CD14-positive monocyte (primary cell): ENCODE data around the gene CACNB2. TPM values are rescaled to one million over a fixed set of nuclear protein-coding genes. Genes with fewer than 3 reads are reported as not detected.

ENCODE experiments used
- DNase-seq, 3 donors: peaks; one replicate each; pipeline ENCODE4 v3.0.0-alpha.2; 2011 to 2022
- H2AFZ ChIP-seq: 2 replicates; pipeline ENCODE4 v1.6.0; 2012; ENCODE audit warnings: mild to moderate bottlenecking, low read depth, low read length, inconsistent platforms; ENCODE audit not compliant: insufficient read depth, poor library complexity, severe bottlenecking
- H3K27ac ChIP-seq, 2 donors: 1 replicate in 1 of 2; 2 replicates in 1 of 2; pipeline ENCODE4 v1.5.1; 2012 to 2013; ENCODE audit warnings: low read length in 2 of 2, control low read depth in 1 of 2, inconsistent platforms in 1 of 2, low read depth in 1 of 2, mild to moderate bottlenecking in 1 of 2
- H3K27me3 ChIP-seq, 2 donors: one replicate each; pipeline versions ENCODE4 v1.6.0 to v1.6.1; 2011 to 2013; ENCODE audit warnings: low read length in 2 of 2; ENCODE audit not compliant: control insufficient read depth in 2 of 2, insufficient read depth in 2 of 2
- H3K36me3 ChIP-seq, 2 donors: replicated peaks in 1 of 2; 1 replicate in 1 of 2; 2 replicates in 1 of 2; pipeline versions ENCODE4 v1.5.1 to v1.6.1; 2012 to 2013; ENCODE audit warnings: low read length in 2 of 2, control low read depth in 1 of 2, inconsistent platforms in 1 of 2, mild to moderate bottlenecking in 1 of 2; ENCODE audit not compliant: insufficient read depth in 2 of 2, control insufficient read depth in 1 of 2
- H3K4me1 ChIP-seq, 2 donors: 1 replicate in 1 of 2; 2 replicates in 1 of 2; pipeline versions ENCODE4 v1.5.1 to v1.6.1; 2012 to 2013; ENCODE audit warnings: low read length in 2 of 2, control low read depth in 1 of 2, inconsistent platforms in 1 of 2, mild to moderate bottlenecking in 1 of 2, moderate library complexity in 1 of 2; ENCODE audit not compliant: insufficient read depth in 2 of 2, control insufficient read depth in 1 of 2
- H3K4me2 ChIP-seq: replicated peaks from 2 replicates; pipeline ENCODE3; 2012; ENCODE audit warnings: low read length, moderate library complexity, mild to moderate bottlenecking; ENCODE audit not compliant: poor library complexity, severe bottlenecking; ENCODE audit errors: extremely low read depth
- H3K4me3 ChIP-seq, 3 experiments: fragments of 200-600 bp in 1 of 3; sonication (generic) in 1 of 3; replicated peaks in 1 of 3; 1 replicate in 2 of 3; 2 replicates in 1 of 3; pipeline ENCODE4 v1.5.1; 2011 to 2013; ENCODE audit warnings: low read length in 3 of 3, mild to moderate bottlenecking in 3 of 3, control low read depth in 2 of 3, low read depth in 2 of 3, inconsistent platforms in 1 of 3, moderate library complexity in 1 of 3
- H3K79me2 ChIP-seq: 2 replicates; pipeline ENCODE4 v1.6.0; 2012; ENCODE audit warnings: mild to moderate bottlenecking, control low read depth, inconsistent platforms, low read length, moderate library complexity; ENCODE audit not compliant: insufficient read depth
- H3K9ac ChIP-seq: 2 replicates; pipeline ENCODE4 v1.6.0; 2017; ENCODE audit warnings: low read length, mild to moderate bottlenecking; ENCODE audit not compliant: insufficient read depth, poor library complexity, severe bottlenecking
- H3K9me3 ChIP-seq, 2 donors: replicated peaks in 1 of 2; 1 replicate in 1 of 2; 2 replicates in 1 of 2; pipeline versions ENCODE4 v1.5.1 to v1.6.1; 2012 to 2013; ENCODE audit warnings: low read length in 2 of 2, control low read depth in 1 of 2; ENCODE audit not compliant: control insufficient read depth in 1 of 2, insufficient read depth in 1 of 2
- H4K20me1 ChIP-seq: 2 replicates; pipeline ENCODE4 v1.6.0; 2012; ENCODE audit warnings: mild to moderate bottlenecking, low read length, control low read depth, moderate library complexity; ENCODE audit not compliant: insufficient read depth
- H3K27ac Mint-ChIP-seq, 7 donors: one replicate each; pipeline ENCODE4 v1.8.0; 2020; ENCODE audit warnings: mild to moderate bottlenecking in 7 of 7, mixed read lengths in 7 of 7, moderate library complexity in 6 of 7, inconsistent platforms in 2 of 7
- H3K27me3 Mint-ChIP-seq, 3 donors: one replicate each; pipeline ENCODE4 v1.8.0; 2021 to 2022; ENCODE audit warnings: low read depth in 3 of 3, mild to moderate bottlenecking in 3 of 3, mixed read lengths in 3 of 3, moderate library complexity in 3 of 3, inconsistent platforms in 1 of 3
- H3K36me3 Mint-ChIP-seq, 2 donors: one replicate each; pipeline ENCODE4 v1.8.0; 2020; ENCODE audit warnings: mixed read lengths in 2 of 2, inconsistent platforms in 1 of 2, mild to moderate bottlenecking in 1 of 2
- H3K4me1 Mint-ChIP-seq: one replicate; pipeline ENCODE4 v1.8.0; 2020; ENCODE audit warnings: mild to moderate bottlenecking, mixed read lengths
- H3K4me3 Mint-ChIP-seq, 2 donors: one replicate each; pipeline ENCODE4 v1.8.0; 2020; ENCODE audit warnings: mild to moderate bottlenecking in 2 of 2, mixed read lengths in 2 of 2, moderate library complexity in 1 of 2
- H3K9me3 Mint-ChIP-seq, 7 donors: one replicate each; pipeline ENCODE4 v1.8.0; 2020 to 2022; ENCODE audit warnings: mixed read lengths in 7 of 7, mild to moderate bottlenecking in 6 of 7, moderate library complexity in 6 of 7, inconsistent platforms in 2 of 7
- WGBS: methylation state at CpG from one replicate; pipeline ENCODE4 v1.1.5; 2013; ENCODE audit warnings: missing lambda C conversion rate; ENCODE audit not compliant: insufficient coverage; 5-methylcytosine and 5-hydroxymethylcytosine counted together
- intact Hi-C, 2 donors: fragments of 100-400 bp; cut with micrococcal nuclease; formaldehyde crosslinking; loops; one replicate each; pipeline versions ENCODE4 v1.15.0 to v1.15.1; 2023
- polyA plus RNA-seq, 3 donors: library from polyadenylated mRNA; depleted of rRNA in 1 of 3; unstranded in 2 of 3; stranded (reverse) in 1 of 3; fragments of 300-500 nt in 2 of 3; fragments of >200 nt in 1 of 3; fragmentation: Illumina TruSeq in 2 of 3; gene quantifications; 1 replicate in 2 of 3; 2 replicates in 1 of 3; pipeline ENCODE4 v1.2.3, GENCODE V29; 2012 to 2021
- TF ChIP-seq, protein P1 (sequence below): fragments of 200-600 bp; IDR thresholded peaks from one replicate; pipeline ENCODE4 v1.8.0; 2022; ENCODE audit warnings: antibody characterized with exemption, mild to moderate bottlenecking

Gene CACNB2
- polyA plus RNA-seq, 3 donors: 0.05 TPM; not detected in 2

- Mint-ChIP-seq H3K27me3 (peaks cover 0 to 3% (median 2%) of the 10 kb centered on the region in 3 donors), H3K4me3 (no peak overlapping the region), H3K9me3 (no peaks in the 10 kb centered on the region), H3K27ac (no peak overlapping the region), H3K36me3 (no peaks in the 10 kb centered on the region), H3K4me1 (peaks cover 10% of the 10 kb centered on the region)
- DNase-seq: no peak
- Histone ChIP-seq H3K27ac (no peak overlapping the region), H3K9ac (no peak overlapping the region), H3K4me1 (peaks cover 9 to 10% of the 10 kb centered on the region in 2 donors), H4K20me1 (no peaks in the 10 kb centered on the region), H3K36me3 (no peaks in the 10 kb centered on the region), H3K79me2 (no peaks in the 10 kb centered on the region), H3K9me3 (no peaks in the 10 kb centered on the region), H2AFZ (no peak overlapping the region), H3K4me3 (no peak overlapping the region), H3K27me3 (no peaks in the 10 kb centered on the region), H3K4me2 (no peak overlapping the region)
- intact Hi-C loops: no loop called here
- WGBS: 83% methylated on average over 1 of the region's 4 CpGs
- TF ChIP-seq, protein P1, sequence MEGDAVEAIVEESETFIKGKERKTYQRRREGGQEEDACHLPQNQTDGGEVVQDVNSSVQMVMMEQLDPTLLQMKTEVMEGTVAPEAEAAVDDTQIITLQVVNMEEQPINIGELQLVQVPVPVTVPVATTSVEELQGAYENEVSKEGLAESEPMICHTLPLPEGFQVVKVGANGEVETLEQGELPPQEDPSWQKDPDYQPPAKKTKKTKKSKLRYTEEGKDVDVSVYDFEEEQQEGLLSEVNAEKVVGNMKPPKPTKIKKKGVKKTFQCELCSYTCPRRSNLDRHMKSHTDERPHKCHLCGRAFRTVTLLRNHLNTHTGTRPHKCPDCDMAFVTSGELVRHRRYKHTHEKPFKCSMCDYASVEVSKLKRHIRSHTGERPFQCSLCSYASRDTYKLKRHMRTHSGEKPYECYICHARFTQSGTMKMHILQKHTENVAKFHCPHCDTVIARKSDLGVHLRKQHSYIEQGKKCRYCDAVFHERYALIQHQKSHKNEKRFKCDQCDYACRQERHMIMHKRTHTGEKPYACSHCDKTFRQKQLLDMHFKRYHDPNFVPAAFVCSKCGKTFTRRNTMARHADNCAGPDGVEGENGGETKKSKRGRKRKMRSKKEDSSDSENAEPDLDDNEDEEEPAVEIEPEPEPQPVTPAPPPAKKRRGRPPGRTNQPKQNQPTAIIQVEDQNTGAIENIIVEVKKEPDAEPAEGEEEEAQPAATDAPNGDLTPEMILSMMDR: no peak
Measured at GRCh38 chr10:18294633-18295032, 154.4 kb downstream of the CACNB2 start.

DNA sequence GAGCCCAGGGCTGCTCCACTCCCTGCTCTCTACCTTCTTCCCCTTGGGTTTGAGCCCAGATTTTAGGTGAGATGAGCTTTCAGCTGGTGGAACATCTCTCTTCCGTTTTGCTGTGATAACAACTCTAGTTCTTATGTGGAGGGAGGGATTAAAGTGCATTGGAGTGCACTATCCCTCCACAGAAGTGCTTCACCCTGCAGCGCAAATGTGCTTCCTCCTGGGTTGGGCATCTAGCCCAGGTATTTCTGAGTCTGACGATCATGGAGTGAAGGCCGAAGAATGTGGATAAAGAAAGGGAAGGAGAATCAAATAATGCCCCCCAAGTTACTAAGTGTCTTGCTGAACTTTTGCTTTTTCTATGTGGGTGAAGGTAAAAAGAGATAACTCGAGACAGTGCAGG, 157.4 kb downstream of the CACNB2 start:
- Histone ChIP-seq H3K9ac (no peak overlapping the region), H3K36me3 (no peaks in the 10 kb centered on the region), H3K4me3 (no peak overlapping the region), H3K4me1 (peaks cover 9 to 10% of the 10 kb centered on the region in 2 donors), H3K27me3 (no peaks in the 10 kb centered on the region), H2AFZ (no peak overlapping the region), H3K4me2 (no peak overlapping the region), H3K79me2 (no peaks in the 10 kb centered on the region), H4K20me1 (no peaks in the 10 kb centered on the region), H3K9me3 (no peaks in the 10 kb centered on the region), H3K27ac (no peak overlapping the region)
- Mint-ChIP-seq H3K4me1 (peaks cover 10% of the 10 kb centered on the region), H3K27ac (no peak overlapping the region), H3K4me3 (no peak overlapping the region), H3K27me3 (peaks cover 0 to 3% (median 0%) of the 10 kb centered on the region in 3 donors), H3K9me3 (peaks cover 0 to 2% (median 0%) of the 10 kb centered on the region in 7 donors), H3K36me3 (no peaks in the 10 kb centered on the region)
- TF ChIP-seq, protein P1: no peak
- 80% methylated on average over 1 of the region's 5 CpGs for WGBS
- no peak for DNase-seq
- intact Hi-C loops: no loop called here
